Measurements from ENCODE around the gene P2RY11.

The P2RY11 gene

GRCh38 chr19:10112895-10113591 is 1.6 kb downstream of the P2RY11 start:
- FAIRE-seq (no peak), DNase-seq (ENCODE audit: insufficient read length, low spot score) (peak; percentile 66)

DNA sequence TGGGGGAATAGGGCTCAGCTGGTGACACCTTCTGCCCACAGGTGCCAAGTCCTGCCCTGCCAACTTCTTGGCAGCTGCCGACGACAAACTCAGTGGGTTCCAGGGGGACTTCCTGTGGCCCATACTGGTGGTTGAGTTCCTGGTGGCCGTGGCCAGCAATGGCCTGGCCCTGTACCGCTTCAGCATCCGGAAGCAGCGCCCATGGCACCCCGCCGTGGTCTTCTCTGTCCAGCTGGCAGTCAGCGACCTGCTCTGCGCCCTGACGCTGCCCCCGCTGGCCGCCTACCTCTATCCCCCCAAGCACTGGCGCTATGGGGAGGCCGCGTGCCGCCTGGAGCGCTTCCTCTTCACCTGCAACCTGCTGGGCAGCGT is 2.1 kb downstream of the P2RY11 start:
- DNase-seq (ENCODE audit: insufficient read length, low spot score) (no peak), FAIRE-seq (no peak)

DNA sequence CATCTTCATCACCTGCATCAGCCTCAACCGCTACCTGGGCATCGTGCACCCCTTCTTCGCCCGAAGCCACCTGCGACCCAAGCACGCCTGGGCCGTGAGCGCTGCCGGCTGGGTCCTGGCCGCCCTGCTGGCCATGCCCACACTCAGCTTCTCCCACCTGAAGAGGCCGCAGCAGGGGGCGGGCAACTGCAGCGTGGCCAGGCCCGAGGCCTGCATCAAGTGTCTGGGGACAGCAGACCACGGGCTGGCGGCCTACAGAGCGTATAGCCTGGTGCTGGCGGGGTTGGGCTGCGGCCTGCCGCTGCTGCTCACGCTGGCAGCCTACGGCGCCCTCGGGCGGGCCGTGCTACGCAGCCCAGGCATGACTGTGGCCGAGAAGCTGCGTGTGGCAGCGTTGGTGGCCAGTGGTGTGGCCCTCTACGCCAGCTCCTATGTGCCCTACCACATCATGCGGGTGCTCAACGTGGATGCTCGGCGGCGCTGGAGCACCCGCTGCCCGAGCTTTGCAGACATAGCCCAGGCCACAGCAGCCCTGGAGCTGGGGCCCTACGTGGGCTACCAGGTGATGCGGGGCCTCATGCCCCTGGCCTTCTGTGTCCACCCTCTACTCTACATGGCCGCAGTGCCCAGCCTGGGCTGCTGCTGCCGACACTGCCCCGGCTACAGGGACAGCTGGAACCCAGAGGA is 2.6 kb downstream of the P2RY11 start:
- FAIRE-seq: no peak
- no peak for DNase-seq (ENCODE audit: insufficient read length, low spot score)

DNA sequence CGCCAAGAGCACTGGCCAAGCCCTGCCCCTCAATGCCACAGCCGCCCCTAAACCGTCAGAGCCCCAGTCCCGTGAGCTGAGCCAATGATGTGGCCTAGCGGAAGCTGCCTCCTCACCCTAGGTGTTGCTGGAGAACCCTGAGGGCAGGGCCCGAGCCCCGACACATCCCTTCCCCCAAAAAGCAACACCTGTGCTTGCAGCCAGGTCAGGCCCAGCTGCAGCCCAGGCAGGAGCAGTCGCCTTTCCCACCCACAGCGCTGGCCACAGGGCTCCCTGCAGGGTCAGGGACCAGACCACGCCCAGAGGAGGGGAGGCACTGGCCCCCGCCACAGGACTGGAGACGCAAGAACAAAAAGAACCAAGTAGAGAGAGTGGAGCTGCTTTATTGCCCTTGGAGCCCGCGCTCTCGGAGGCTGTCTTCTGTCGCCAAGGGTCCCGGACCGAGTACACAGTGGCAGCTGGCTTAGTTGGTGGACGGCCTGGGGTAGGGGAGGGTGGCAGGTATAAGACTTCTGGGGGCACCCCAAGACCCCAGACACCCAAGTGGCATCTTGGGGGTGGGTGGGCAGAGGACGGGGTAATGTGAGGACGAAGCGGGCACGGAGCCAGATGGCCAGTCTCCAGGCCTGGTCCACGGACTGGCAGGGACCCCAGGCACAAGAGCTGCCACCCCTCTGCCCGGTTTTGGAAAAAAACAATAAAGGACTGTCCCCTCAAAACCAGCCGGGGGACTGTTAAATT is 3.3 kb downstream of the P2RY11 start:
- FAIRE-seq: no peak
- DNase-seq (ENCODE audit: insufficient read length, low spot score): no peak

DNA sequence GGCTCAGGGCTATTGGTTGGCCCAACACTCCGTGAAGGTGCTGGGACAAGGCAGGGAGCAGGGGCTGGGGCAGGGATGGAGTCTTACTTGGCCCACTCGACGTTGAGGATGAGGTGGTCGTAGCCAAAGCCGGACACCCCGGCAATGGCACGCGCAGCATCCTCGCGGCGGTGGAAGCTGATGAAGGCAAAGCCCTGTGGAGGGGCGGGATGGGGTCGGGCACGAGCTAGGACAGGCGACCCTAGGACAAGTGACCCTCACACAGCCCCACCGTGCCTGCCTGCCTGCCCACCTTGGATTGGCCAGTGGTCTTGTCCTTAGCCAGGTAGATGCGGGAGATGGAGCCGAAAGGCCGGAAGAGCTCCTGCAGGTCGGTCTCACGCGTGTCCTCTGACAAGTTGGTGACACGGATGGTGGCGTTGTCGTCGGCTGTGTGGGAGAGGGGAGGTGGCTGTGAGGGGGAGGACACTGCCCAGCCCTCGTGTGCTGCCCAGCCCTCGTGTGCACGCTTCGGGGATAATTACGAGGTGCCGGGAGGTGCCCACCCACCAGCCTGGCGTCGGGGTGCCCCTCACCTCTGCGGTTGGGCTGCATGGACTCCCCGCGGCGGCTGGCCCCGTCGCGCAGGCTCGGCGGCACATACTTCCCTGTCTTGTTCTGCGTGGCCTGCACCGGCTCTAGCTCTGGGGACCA is 4.0 kb downstream of the P2RY11 start:
- no peak for FAIRE-seq

GRCh38 chr19:10116085-10116865 is 4.8 kb downstream of the P2RY11 start:
- DNase-seq (ENCODE audit: insufficient read length, low spot score) (no peak), FAIRE-seq (no peak)

More for the DNA sequence above, 4.0 kb downstream of the P2RY11 start:
- DNase-seq (ENCODE audit: insufficient read length, low spot score): no peak

DNA sequence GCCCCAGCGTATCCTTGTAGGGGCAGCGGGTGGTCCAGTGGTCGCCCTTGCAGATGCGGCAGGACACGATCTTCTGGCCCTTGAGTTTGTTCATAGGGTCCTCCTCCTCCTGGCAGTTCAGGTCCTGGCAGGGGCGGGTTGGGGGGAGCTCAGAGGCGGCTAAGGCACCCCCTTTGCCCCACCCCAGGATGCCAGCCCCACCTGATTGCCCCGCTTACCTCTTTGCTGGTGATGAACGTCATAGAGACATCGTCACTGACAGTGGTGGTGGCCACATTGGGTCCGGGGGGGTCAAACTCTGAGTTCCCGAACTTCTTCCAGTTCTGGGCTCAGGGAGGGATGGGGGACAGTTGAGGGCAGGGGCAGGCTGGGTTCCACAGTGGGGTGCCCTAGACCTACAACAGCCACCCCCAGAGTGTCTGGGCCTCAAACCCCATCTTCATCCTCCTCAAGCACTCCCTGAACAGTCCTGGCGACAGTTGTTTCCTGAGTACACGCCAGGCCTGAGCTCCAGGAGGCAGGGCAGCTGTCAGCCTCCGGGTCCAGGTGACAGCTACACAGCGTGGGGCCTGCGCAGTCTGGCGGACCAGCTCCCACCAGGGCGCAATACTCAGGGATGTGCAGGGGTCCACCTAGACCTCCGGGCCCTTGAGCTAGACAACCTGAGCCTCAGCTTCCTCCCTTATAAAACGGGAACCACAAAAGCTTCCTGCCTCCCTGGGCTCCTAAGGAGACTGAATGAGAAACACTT is 5.5 kb downstream of the P2RY11 start:
- FAIRE-seq (no peak), DNase-seq (ENCODE audit: insufficient read length, low spot score) (no peak)

- DNase-seq (ENCODE audit: insufficient read length, low spot score) (no peak), FAIRE-seq (no peak)
Observed at GRCh38 chr19:10118960-10119359, 7.5 kb downstream of the P2RY11 start.

- FAIRE-seq (no peak), DNase-seq (ENCODE audit: insufficient read length, low spot score) (no peak)
Observed at GRCh38 chr19:10120538-10121189, 9.2 kb downstream of the P2RY11 start.

DNA sequence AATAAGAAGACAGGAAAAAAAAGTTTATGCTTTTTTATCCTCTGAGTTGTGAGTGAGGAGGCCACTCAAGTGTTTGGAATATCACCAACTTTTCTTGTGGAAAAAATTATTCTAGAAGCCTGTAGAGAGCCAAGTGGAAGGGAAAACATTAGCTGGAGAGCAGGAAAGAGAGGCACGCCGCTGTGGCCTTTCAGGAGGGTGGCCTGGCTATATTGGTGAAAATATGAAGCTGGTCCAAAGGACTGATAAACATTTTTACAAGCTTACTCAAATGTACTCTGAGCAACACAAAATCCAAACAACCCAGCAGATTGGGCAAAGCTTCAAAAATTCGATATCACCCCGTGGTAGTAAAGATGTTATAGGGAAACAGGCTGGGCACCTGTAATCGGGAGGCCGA is 10.6 kb downstream of the P2RY11 start:
- no peak for DNase-seq (ENCODE audit: insufficient read length, low spot score)
- no peak for FAIRE-seq

GRCh38 chr19:10124429-10124828 is 12.9 kb downstream of the P2RY11 start:
- FAIRE-seq (no peak), DNase-seq (ENCODE audit: insufficient read length, low spot score) (no peak)

- no peak for FAIRE-seq
- no peak for DNase-seq (ENCODE audit: insufficient read length, low spot score)
Observed at GRCh38 chr19:10126213-10126639, 14.7 kb downstream of the P2RY11 start.

DNA sequence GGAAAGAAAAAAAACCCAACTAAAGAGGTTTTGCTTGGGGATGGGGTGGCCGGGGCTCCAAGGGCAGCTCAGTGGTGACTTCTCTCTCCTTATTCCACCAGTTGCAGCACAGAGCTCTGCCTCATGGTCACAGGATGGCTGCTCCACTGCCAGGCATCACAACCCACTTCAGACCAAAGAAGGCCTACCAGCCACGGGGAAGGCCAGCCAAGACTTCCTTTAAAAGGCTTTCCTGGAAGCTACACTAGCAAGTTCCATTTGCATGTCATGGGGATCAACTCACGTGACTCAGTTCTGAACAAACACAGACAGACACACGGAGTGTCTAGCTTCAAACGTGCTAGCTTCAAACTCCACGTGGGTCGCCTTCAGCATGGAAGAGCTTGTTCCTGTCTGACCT is 21.4 kb downstream of the P2RY11 start:
- FAIRE-seq (no peak), DNase-seq (ENCODE audit: insufficient read length, low spot score) (no peak)

DNA sequence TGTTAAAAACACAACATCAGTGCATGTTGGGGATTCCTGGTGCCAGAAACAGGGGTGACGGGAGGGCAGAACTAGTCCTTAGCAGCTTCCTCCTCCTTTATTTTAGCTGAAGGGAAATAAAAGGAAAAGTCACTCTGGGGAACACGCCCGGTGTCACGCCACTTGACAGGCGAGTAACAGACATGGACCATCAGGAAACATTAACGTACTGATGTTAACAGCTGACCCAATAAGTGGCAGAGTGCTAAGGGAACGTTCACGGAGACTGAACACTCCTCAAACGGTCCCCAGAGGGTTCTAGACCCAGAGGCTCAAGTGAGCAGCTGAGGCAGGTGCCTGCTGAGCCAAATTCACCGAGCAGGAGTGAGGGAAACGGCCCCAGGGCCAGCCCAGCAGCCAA is 22.1 kb downstream of the P2RY11 start:
- FAIRE-seq (no peak), DNase-seq (ENCODE audit: insufficient read length, low spot score) (no peak)

- no peak for DNase-seq (ENCODE audit: insufficient read length, low spot score)
- no peak for FAIRE-seq
Observed at GRCh38 chr19:10134040-10134439, 22.5 kb downstream of the P2RY11 start.

GRCh38 chr19:10135551-10136334 is 24.2 kb downstream of the P2RY11 start:
- DNase-seq (ENCODE audit: insufficient read length, low spot score) (no peak), FAIRE-seq (no peak)

DNA sequence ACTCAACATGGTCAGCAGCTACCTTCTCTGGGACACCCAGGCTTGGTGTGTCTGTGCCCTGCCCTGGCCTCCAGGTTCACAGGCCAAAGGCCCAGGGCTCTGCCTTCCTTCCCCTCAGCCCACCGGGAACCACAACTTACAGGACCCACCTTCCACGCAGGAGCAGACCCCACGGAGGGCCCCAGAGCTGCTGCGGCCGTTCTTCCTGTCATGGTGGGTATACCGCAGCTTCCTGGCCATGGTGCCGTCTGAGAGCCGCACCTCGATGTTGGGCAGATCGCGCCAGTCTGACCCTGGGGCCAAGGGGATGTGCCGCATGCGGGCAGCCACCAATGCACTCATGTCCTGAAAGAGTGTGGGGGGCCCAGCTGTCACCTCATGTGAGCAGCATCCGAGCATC is 25.4 kb downstream of the P2RY11 start:
- DNase-seq (ENCODE audit: insufficient read length, low spot score) (no peak), FAIRE-seq (no peak)
